K562 (cell line): ENCODE data around the gene ISG20L2. TPM values are rescaled to one million over a fixed set of nuclear protein-coding genes. Genes with fewer than 3 reads are reported as not detected.

Experiments
- CHD2 ChIP-seq: IDR thresholded peaks from 2 replicates; pipeline ENCODE4 v1.6.1; 2011; ENCODE audit warnings: low read depth, low read length
- E2F8 ChIP-seq: fragments of 450-650 bp; IDR thresholded peaks from 2 replicates; pipeline ENCODE4 v1.7.1; 2018; ENCODE audit warnings: mild to moderate bottlenecking, low read depth; ENCODE audit not compliant: partially characterized antibody
- ETV1 ChIP-seq: fragments of 450-650 bp; conservative IDR thresholded peaks from 2 replicates; pipeline ENCODE4 v1.6.1; 2016; ENCODE audit warnings: missing genetic modification characterization, control low read depth, low read depth, missing compliant biosample characterization
- ETV6 ChIP-seq, 3 experiments: fragments of 150-350 bp in 1 of 3; sonication (generic) in 1 of 3; formaldehyde crosslinking in 1 of 3; IDR thresholded peaks; 2 replicates each; pipeline versions ENCODE4 v1.6.1 to v1.8.0; 2014 to 2022; ENCODE audit warnings: borderline replicate concordance in 2 of 3, low read depth in 2 of 3, antibody characterized with exemption in 1 of 3, low read length in 1 of 3, mild to moderate bottlenecking in 1 of 3, missing genetic modification reagents in 1 of 3
- IRF2 ChIP-seq: sonication (generic); formaldehyde crosslinking; IDR thresholded peaks from 2 replicates; pipeline ENCODE4 v1.8.1; 2022; ENCODE audit warnings: mild to moderate bottlenecking, missing genetic modification reagents
- MCM7 ChIP-seq, 2 experiments: fragments of 450-650 bp; IDR thresholded peaks; 2 replicates each; pipeline ENCODE4 v1.6.1; 2016 to 2018
- NELFE ChIP-seq: IDR thresholded peaks from 2 replicates; pipeline ENCODE4 v1.6.1; 2011; ENCODE audit warnings: mild to moderate bottlenecking; ENCODE audit not compliant: insufficient read depth, insufficient read length
- NR0B1 ChIP-seq: fragments of 450-650 bp; IDR thresholded peaks from one replicate; pipeline ENCODE4 v1.6.1; 2018; ENCODE audit warnings: mild to moderate bottlenecking, moderate library complexity; ENCODE audit not compliant: partially characterized antibody
- NUFIP1 ChIP-seq: fragments of 450-650 bp; IDR thresholded peaks from 2 replicates; pipeline ENCODE4 v1.6.1; 2018; ENCODE audit not compliant: partially characterized antibody
- OTX1 ChIP-seq: fragments of 450-650 bp; formaldehyde crosslinking; IDR thresholded peaks from 2 replicates; pipeline ENCODE4 v1.4.0; 2022; ENCODE audit warnings: mild to moderate bottlenecking
- PRPF4 ChIP-seq: fragments of 200-400 bp; formaldehyde crosslinking; IDR thresholded peaks from one replicate; pipeline ENCODE4 v1.6.1; 2017; ENCODE audit warnings: low read length, low read depth, mild to moderate bottlenecking; ENCODE audit not compliant: insufficient read depth, poor library complexity, severe bottlenecking
- TCF7L2 ChIP-seq: fragments of 150-350 bp; IDR thresholded peaks from 2 replicates; pipeline ENCODE4 v1.6.1; 2016; ENCODE audit warnings: low read depth, mild to moderate bottlenecking, low read length, moderate library complexity
- ZBED1 ChIP-seq: IDR thresholded peaks from 2 replicates; pipeline ENCODE4 v1.6.1; 2014
- ZNF140 ChIP-seq: fragments of 250-450 bp; sonication (Bioruptor Pico); IDR thresholded peaks from 2 replicates; pipeline ENCODE4 v1.8.0; 2021; ENCODE audit warnings: moderate library complexity, mild to moderate bottlenecking, inconsistent platforms
- ZNF24 ChIP-seq: fragments of 450-650 bp; IDR thresholded peaks from 2 replicates; pipeline ENCODE4 v1.6.1; 2016
- ZNF280A ChIP-seq: fragments of 450-650 bp; IDR thresholded peaks from 2 replicates; pipeline ENCODE4 v1.6.1; 2018; ENCODE audit warnings: mild to moderate bottlenecking, low read depth; ENCODE audit not compliant: partially characterized antibody
- ZNF398 ChIP-seq: fragments of 250-450 bp; sonication (Bioruptor Pico); IDR thresholded peaks from 2 replicates; pipeline ENCODE4 v1.8.0; 2021; ENCODE audit warnings: moderate library complexity, mild to moderate bottlenecking, inconsistent platforms
- ZNF551 ChIP-seq: fragments of 250-450 bp; sonication (Bioruptor Pico); IDR thresholded peaks from 2 replicates; pipeline ENCODE4 v1.5.0; 2021; ENCODE audit warnings: mild to moderate bottlenecking, moderate library complexity
- polyA plus RNA-seq, 8 experiments: library from polyadenylated mRNA; depleted of rRNA in 4 of 8; stranded (reverse) in 5 of 8; unstranded in 3 of 8; fragments of >200 nt; fragmentation: Nextera tagmentation in 2 of 8; fragmentation: Illumina TruSeq in 1 of 8; extraction: Ambion mirVana in 2 of 8; extraction: Trizol in 1 of 8; gene quantifications; 2 replicates each; pipeline versions ENCODE4 v1.2.1 to v1.2.3, GENCODE V29; 2011 to 2014; ENCODE audit warnings: inconsistent platforms in 1 of 8, missing spikeins in 1 of 8
- total RNA-seq, 7 experiments: library from RNA; depleted of rRNA in 6 of 7; stranded (reverse); fragments of >200 nt in 6 of 7; fragmentation: Illumina TruSeq in 2 of 7; extraction: Trizol in 2 of 7; gene quantifications; 2 replicates each; pipeline versions ENCODE4 v1.2.1 to v1.2.3, GENCODE V29; 2011 to 2021; ENCODE audit warnings: low replicate concordance in 1 of 7

ISG20L2 gene
- total and polyA plus RNA-seq, 9 of the 15 experiments (the other 6 are each of a cell fraction or from before 2014, with no cell fraction given), result 21.3 to 130 (median 50.3) TPM

GRCh38 chr1:156728599-156729462, at the start of gene ISG20L2 (continued):
- TF ChIP-seq NELFE (no peak), ETV6 (IDR thresholded peaks at IDR 0.05; ENCODE audit: borderline replicate concordance in 1 of 2, low read depth in 2 of 2, low read length in 1 of 2) (peak; percentile 56 to 70; a peak in 2 of 4 replicates), ETV6 (CRISPR knock-in tag; IDR thresholded peaks at IDR 0.05; ENCODE audit: borderline replicate concordance) (no peak), ZNF398 (CRISPR knock-in tag) (no peak), TCF7L2 (no peak), ZNF24 (0 out of 2 replicates have a peak, but pooled peaks have one; percentile 9), MCM7 (IDR thresholded peaks at IDR 0.05) (no peak), E2F8 (peak; percentile 83), CHD2 (no peak), ZNF551 (CRISPR knock-in tag) (no peak), ZNF140 (no peak), ETV1 (tag) (no peak; the same call in 1 of the 2 replicates), ZBED1 (no peak), NUFIP1 (no peak), ZNF280A (no peak), PRPF4 (no peak), OTX1 (CRISPR knock-in tag) (no peak), IRF2 (no peak), NR0B1 (no peak)
